HG03439 (cell line): ENCODE measurements around the gene DBNDD1.
"Not testable (repeated sequence)": the region's sequence is repeated elsewhere in the genome, so short reads cannot be mapped to it uniquely, and the experiment has no call there.

Experiments used
- ATAC-seq: cut with Tn5 transposase; IDR thresholded peaks from one replicate; pipeline ENCODE4 v1.9.1; 2021; ENCODE audit warnings: mild to moderate bottlenecking, moderate library complexity; ENCODE audit not compliant: unreplicated experiment

DBNDD1 gene

GRCh38 chr16:90012991-90013745, 6.1 kb downstream of the DBNDD1 start:
- no peak for ATAC-seq

- ATAC-seq, result no peak
These were observed 7.3 kb downstream of the DBNDD1 start for GRCh38 chr16:90011908-90012501.

GRCh38 chr16:90011508-90011819, 7.8 kb downstream of the DBNDD1 start:
- no peak for ATAC-seq

- no peak for ATAC-seq
These were observed 8.4 kb downstream of the DBNDD1 start for GRCh38 chr16:90010676-90011507.

- no peak for ATAC-seq
These were observed 9.9 kb downstream of the DBNDD1 start for GRCh38 chr16:90009172-90009899.

GRCh38 chr16:90008708-90009145, 10.5 kb downstream of the DBNDD1 start:
- ATAC-seq, result no peak

GRCh38 chr16:90007635-90008234, 11.5 kb downstream of the DBNDD1 start:
- ATAC-seq, result not testable (repeated sequence)

GRCh38 chr16:90007015-90007414, 12.2 kb downstream of the DBNDD1 start:
- no peak for ATAC-seq

- ATAC-seq, result no peak
These were observed 13.1 kb downstream of the DBNDD1 start for GRCh38 chr16:90005956-90006663.

- no peak for ATAC-seq
These were observed 14.7 kb downstream of the DBNDD1 start for GRCh38 chr16:90004577-90004976.

- ATAC-seq, result no peak
These were observed 16.5 kb downstream of the DBNDD1 start for GRCh38 chr16:90002759-90003158.

- ATAC-seq, result no peak
These were observed 17.3 kb downstream of the DBNDD1 start for GRCh38 chr16:90001761-90002503.

- ATAC-seq, result no peak
These were observed 18.4 kb downstream of the DBNDD1 start for GRCh38 chr16:90000733-90001427.

- ATAC-seq, result no peak
These were observed 19.3 kb downstream of the DBNDD1 start for GRCh38 chr16:89999831-90000574.

GRCh38 chr16:89996178-89996489, 23.1 kb downstream of the DBNDD1 start:
- ATAC-seq, result no peak

GRCh38 chr16:89995475-89996177, 23.6 kb downstream of the DBNDD1 start:
- ATAC-seq, result not testable (repeated sequence)

GRCh38 chr16:89994721-89995474, 24.4 kb downstream of the DBNDD1 start:
- not testable (repeated sequence) for ATAC-seq
